Tibial nerve (tissue), 4 donors: ENCODE results near the gene LRCH4. TPM values are rescaled to one million over a fixed set of nuclear protein-coding genes. Genes with fewer than 3 reads are reported as not detected.
"Not testable (repeated sequence)": the region's sequence is repeated elsewhere in the genome, so short reads cannot be mapped to it uniquely, and the experiment has no call there.

Experiments
- DNase-seq, 2 donors: peaks; one replicate each; pipeline ENCODE4 v3.0.0-alpha.2; 2019; ENCODE audit warnings: low spot score in 2 of 2
- H3K27ac ChIP-seq, 4 donors: fragments of 200-600 bp; sonication (generic) in 3 of 4; one replicate each; pipeline ENCODE4 v1.5.1; 2017 to 2019; ENCODE audit warnings: mild to moderate bottlenecking in 1 of 4
- H3K27me3 ChIP-seq, 2 donors: fragments of 200-600 bp; sonication (generic) in 1 of 2; one replicate each; pipeline versions ENCODE4 v1.5.1 to v1.6.0; 2017 to 2019
- H3K36me3 ChIP-seq, 3 donors: fragments of 200-600 bp; sonication (generic); one replicate each; pipeline ENCODE4 v1.5.1; 2018 to 2019
- H3K4me1 ChIP-seq, 4 donors: fragments of 200-600 bp; sonication (generic) in 3 of 4; one replicate each; pipeline ENCODE4 v1.5.1; 2017 to 2019
- H3K4me3 ChIP-seq, 4 donors: fragments of 200-600 bp; sonication (generic) in 3 of 4; one replicate each; pipeline ENCODE4 v1.5.1; 2017 to 2019; ENCODE audit warnings: mild to moderate bottlenecking in 1 of 4, moderate library complexity in 1 of 4
- H3K9me3 ChIP-seq, 4 donors: fragments of 200-600 bp; sonication (generic) in 3 of 4; one replicate each; pipeline ENCODE4 v1.5.1; 2017 to 2019
- EP300 ChIP-seq, 2 donors: sonication (generic); formaldehyde crosslinking; IDR thresholded peaks; one replicate each; pipeline ENCODE4 v1.6.1; 2017; ENCODE audit warnings: antibody characterized with exemption in 2 of 2, mild to moderate bottlenecking in 1 of 2
- POLR2A ChIP-seq, 2 donors: fragments of 450-650 bp; IDR thresholded peaks; one replicate each; pipeline ENCODE4 v1.6.1; 2017; ENCODE audit warnings: antibody characterized with exemption in 2 of 2, mild to moderate bottlenecking in 2 of 2, moderate library complexity in 2 of 2
- WGBS, 2 donors: methylation state at CpG; one replicate each; pipeline ENCODE4 v1.1.5; 2018; 5-methylcytosine and 5-hydroxymethylcytosine counted together
- total RNA-seq, 4 donors: library from RNA; depleted of rRNA; stranded (reverse); fragments of >200 nt; gene quantifications; one replicate each; pipeline ENCODE4 v1.1.0, GENCODE V29; 2016
- TF ChIP-seq, protein P1 (sequence below), 5 experiments: fragments of 200-600 bp in 3 of 5; fragments of 450-650 bp in 2 of 5; sonication (generic) in 3 of 5; IDR thresholded peaks; one replicate each; pipeline ENCODE4 v1.5.1; 2016 to 2019; ENCODE audit warnings: antibody characterized with exemption in 5 of 5, mild to moderate bottlenecking in 3 of 5, moderate library complexity in 2 of 5

Gene LRCH4
- total RNA-seq, 4 donors from 2014 or later: 135 to 174 (median 170) TPM

DNA sequence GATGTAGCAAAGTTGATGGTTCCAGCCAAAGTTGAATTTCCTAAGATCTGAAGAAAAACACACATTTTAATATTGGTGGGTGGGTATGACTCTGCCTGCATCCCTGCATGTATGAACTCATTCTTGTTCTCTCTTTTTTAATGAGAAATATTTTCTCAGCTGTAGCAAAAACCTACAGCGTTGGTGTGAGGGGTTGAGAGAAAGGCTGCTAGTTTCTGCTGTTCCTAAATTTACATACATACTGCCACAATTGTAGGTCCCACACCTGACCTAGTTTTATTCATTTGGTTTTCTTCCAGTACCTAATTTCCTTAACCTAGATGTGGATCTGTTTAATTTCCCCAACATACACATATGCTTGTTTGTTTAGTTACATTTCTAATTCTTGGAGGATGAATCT lies 42.3 kb downstream of the LRCH4 start:
- Histone ChIP-seq H3K36me3 (no peaks in the 10 kb centered on the region), H3K27ac (peak overlapping the region; percentile 14 to 92 (median 82)), H3K4me3 (no peak overlapping the region), H3K27me3 (no peaks in the 10 kb centered on the region), H3K4me1 (peaks cover 4 to 93% (median 62%) of the 10 kb centered on the region in 4 donors), H3K9me3 (no peaks in the 10 kb centered on the region)
- whole genome bisulfite sequencing, 2 donors: 24 to 50% methylated on average over 1 of the region's 1 CpG
- TF ChIP-seq EP300 (IDR thresholded peaks at IDR 0.05): no peak
- DNase-seq: no peak

DNA sequence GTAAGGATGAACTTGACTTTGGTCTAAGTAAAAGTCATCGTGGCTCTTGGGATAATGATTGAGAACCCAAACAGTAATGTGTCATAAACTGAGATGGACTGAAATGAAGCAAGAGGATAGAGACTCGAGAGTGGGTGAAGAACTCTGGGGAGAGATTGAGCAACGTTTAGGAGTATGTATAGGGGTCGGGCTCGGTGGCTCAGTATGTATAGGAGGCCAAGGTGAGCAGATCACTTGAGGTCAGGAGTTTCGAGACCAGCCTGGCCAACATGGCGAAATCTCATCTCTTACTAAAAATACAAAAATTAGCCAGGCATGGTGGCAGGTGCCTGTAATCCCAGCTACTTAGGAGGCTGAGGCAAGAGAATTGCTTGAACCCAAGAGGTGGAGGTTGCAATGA lies 44.6 kb downstream of the LRCH4 start:
- Histone ChIP-seq H3K27ac (peak overlapping the region in 2 of 4 donors; percentile 15 to 34), H3K4me1 (peaks cover 0 to 77% (median 45%) of the 10 kb centered on the region in 4 donors)
- DNase-seq, H3K27me3 ChIP-seq, H3K36me3 ChIP-seq, H3K9me3 ChIP-seq, H3K4me3 ChIP-seq: not testable (repeated sequence)
- WGBS, 2 donors: 81 to 84% methylated on average over 7 of the region's 7 CpGs

DNA sequence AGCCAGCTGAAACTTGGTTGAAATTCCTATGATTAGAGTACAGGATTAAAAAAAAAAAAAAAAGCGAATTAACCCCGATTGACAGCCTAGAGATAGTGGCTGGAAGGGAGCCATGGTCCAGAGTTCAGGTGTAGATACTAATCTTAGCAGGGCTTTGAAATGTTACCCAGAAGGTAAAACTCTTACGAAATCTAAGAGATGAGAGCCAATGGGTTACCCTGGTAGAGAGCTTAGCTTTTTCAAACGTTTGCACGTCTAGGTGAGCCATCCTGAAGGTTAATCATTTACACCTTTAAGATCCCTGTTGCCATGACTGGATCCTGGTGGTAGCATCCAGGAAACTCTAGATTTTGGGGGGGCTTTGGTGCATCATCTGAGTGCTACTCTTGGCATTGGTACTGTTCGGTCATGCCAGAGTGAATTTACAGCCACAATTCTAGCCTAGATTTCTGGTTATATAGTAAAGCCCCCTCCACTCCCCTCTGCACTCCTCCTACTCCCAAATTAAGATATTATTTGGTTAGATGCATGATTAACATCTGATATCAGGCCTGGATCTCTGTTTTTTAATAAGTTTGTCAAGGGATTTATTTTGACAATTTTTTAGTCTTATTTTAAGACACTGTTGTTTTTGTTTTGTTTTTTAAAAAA lies 45.7 kb downstream of the LRCH4 start:
- Histone ChIP-seq H3K4me1 (peaks cover 0 to 66% (median 34%) of the 10 kb centered on the region in 4 donors), H3K27ac (peak overlapping the region in 2 of 4 donors; percentile 89 to 91), H3K27me3 (no peaks in the 10 kb centered on the region), H3K36me3 (no peaks in the 10 kb centered on the region), H3K4me3 (peak overlapping the region; percentile 67 to 94 (median 84)), H3K9me3 (no peaks in the 10 kb centered on the region)
- 47 to 52% methylated on average over 6 of the region's 6 CpGs for WGBS, 2 donors
- no peak for DNase-seq
- TF ChIP-seq POLR2A (IDR thresholded peaks at IDR 0.05): no peak
- TF ChIP-seq, protein P1, sequence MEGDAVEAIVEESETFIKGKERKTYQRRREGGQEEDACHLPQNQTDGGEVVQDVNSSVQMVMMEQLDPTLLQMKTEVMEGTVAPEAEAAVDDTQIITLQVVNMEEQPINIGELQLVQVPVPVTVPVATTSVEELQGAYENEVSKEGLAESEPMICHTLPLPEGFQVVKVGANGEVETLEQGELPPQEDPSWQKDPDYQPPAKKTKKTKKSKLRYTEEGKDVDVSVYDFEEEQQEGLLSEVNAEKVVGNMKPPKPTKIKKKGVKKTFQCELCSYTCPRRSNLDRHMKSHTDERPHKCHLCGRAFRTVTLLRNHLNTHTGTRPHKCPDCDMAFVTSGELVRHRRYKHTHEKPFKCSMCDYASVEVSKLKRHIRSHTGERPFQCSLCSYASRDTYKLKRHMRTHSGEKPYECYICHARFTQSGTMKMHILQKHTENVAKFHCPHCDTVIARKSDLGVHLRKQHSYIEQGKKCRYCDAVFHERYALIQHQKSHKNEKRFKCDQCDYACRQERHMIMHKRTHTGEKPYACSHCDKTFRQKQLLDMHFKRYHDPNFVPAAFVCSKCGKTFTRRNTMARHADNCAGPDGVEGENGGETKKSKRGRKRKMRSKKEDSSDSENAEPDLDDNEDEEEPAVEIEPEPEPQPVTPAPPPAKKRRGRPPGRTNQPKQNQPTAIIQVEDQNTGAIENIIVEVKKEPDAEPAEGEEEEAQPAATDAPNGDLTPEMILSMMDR (IDR thresholded peaks at IDR 0.05): no peak
- no peak for TF ChIP-seq EP300 (IDR thresholded peaks at IDR 0.05)

DNA sequence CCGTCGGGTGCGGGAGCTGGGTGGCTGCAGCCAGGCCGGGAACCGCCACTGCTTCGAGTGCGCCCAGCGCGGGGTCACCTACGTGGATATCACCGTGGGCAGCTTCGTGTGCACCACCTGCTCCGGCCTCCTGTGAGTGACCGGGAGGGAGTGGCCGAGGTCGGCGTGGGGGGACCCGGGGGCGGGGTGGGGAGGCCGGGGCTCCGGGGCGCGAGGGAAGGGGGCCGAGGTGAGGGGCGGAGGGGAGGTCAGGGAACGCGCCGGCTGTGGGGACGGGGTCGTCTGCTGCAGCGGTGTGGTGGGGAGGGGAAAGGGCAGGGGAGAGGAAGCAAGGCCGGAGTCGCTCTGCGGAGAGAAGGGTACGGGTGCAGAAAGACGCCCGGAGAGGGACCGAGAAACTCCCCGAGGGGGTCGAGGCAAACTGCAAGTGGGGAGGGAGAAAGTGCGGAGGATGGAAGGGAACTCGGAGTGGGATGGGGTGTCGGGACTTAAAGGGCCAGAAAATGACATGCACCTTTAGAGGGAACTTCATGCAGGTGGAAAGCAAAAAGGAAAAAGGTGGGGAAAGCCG lies 46.4 kb downstream of the LRCH4 start:
- H3K4me1 ChIP-seq: peaks cover 0 to 59% (median 27%) of the 10 kb centered on the region in 4 donors
- no peaks in the 10 kb centered on the region for H3K9me3 ChIP-seq
- 1 to 2% methylated on average over 43 to 44 of the region's 44 CpGs for WGBS, 2 donors
- H3K4me3 ChIP-seq: peak overlapping the region; percentile 67 to 94 (median 84)
- no peaks in the 10 kb centered on the region for H3K27me3 ChIP-seq
- H3K36me3 ChIP-seq: no peaks in the 10 kb centered on the region
- TF ChIP-seq, protein P1 (IDR thresholded peaks at IDR 0.05): no peak
- no peak for TF ChIP-seq EP300 (IDR thresholded peaks at IDR 0.05)
- TF ChIP-seq POLR2A (IDR thresholded peaks at IDR 0.05): no peak
- peak overlapping the region; percentile 53 to 91 (median 84) for H3K27ac ChIP-seq
- no peak for DNase-seq

DNA sequence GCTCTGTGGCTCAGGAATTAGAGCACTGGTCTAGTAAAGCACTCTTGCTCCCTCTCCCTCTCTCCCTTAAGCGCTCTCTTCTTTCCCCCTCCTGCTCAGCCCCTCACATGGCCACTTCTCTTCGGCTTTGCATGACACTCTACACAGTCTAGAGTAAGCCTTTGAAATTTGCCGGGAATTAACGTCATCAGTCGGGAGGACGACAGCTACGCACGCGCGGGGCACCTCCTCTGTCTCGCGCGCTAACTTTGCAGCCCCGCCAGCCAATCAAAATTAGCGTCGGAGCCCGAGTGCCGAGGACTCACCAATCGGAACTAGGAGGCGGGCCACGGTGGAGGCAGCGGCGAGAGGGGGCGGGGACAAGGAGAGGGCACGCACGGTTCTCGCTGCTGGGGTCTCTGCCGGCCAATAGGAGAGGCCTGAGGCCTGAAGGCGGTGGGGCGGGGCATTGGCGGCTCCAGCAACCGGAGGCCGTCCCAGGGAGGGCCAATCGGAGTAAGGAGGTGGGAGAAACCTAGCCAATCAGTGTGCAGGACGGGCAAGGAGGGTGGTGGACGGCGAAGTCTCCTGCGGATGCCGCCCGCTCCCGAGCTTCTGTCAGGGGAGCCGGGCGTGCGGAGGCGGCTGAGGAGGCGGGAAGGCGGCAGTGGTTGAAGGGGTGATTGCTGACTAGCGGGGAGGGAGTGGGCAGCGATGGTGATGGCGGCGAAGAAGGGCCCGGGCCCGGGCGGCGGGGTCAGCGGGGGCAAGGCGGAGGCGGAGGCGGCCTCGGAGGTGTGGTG lies 47.1 kb downstream of the LRCH4 start, which contains the start of gene AGFG2:
AGFG2 (plus strand) TSS at position 550 of the 782 bp plus-strand sequence; CDS start at position 694, 144 bp downstream.
- peaks cover 0 to 52% (median 21%) of the 10 kb centered on the region in 4 donors for H3K4me1 ChIP-seq
- H3K27me3 ChIP-seq: no peaks in the 10 kb centered on the region
- no peaks in the 10 kb centered on the region for H3K9me3 ChIP-seq
- peak within 1 kb of the TSS; percentile 67 to 94 (median 84) for H3K4me3 ChIP-seq
- H3K27ac ChIP-seq: peak within 1 kb of the TSS; percentile 53 to 91 (median 84)
- DNase-seq: peak; percentile 100
- no peaks in the 10 kb centered on the region for H3K36me3 ChIP-seq
- TF ChIP-seq, protein P1 (IDR thresholded peaks at IDR 0.05): peak in 2 of 5 experiments; percentile 30 to 48
- TF ChIP-seq POLR2A (IDR thresholded peaks at IDR 0.05) (peak; percentile 86 to 87), EP300 (IDR thresholded peaks at IDR 0.05) (peak; percentile 92 to 94)
- 0 to 1% methylated on average over 52 to 53 of the region's 60 CpGs for WGBS, 2 donors
